Activated CD4-positive, alpha-beta T cell treated with anti-CD3 and anti-CD28 coated beads, Interleukin-2, amount 10 ng/mL, durations not matched to agents 24 days and 14 days (primary cell): ENCODE measurements around the gene NALCN. TPM values are rescaled to one million over a fixed set of nuclear protein-coding genes. Genes with fewer than 3 reads are reported as not detected.

ENCODE experiments used
- total RNA-seq: library from RNA; stranded (reverse); gene quantifications from 2 replicates; pipeline ENCODE4 v1.2.3, GENCODE V29; 2022

The NALCN gene
- total RNA-seq, 1 donor from 2014 or later, result not detected

Other genes with a start within 250 kb of the NALCN start
- not detected in 2 replicates for gene ITGBL1, start 36.2 kb upstream of the NALCN start, total RNA-seq